Hepatocyte (in vitro differentiated cells): ENCODE results near the gene TMC6. TPM values are rescaled to one million over a fixed set of nuclear protein-coding genes. Genes with fewer than 3 reads are reported as not detected.

Source experiments
- DNase-seq: peaks from one replicate; pipeline ENCODE4 v3.0.0-alpha.2; 2016; ENCODE audit warnings: low spot score
- H2AFZ ChIP-seq: fragments of 200-600 bp; sonication (generic); 2 replicates; pipeline ENCODE4 v1.6.0; 2016; ENCODE audit warnings: antibody characterized with exemption, mild to moderate bottlenecking
- H3K27ac ChIP-seq: fragments of 200-600 bp; sonication (generic); 2 replicates; pipeline ENCODE4 v1.5.1; 2016; ENCODE audit warnings: mild to moderate bottlenecking
- H3K27me3 ChIP-seq: fragments of 200-600 bp; sonication (generic); 2 replicates; pipeline ENCODE4 v1.6.1; 2016
- H3K36me3 ChIP-seq: fragments of 200-600 bp; sonication (generic); replicated peaks from 2 replicates; pipeline ENCODE4 v1.5.1; 2016; ENCODE audit warnings: low read depth; ENCODE audit not compliant: insufficient read depth
- H3K4me1 ChIP-seq: fragments of 200-600 bp; sonication (generic); 2 replicates; pipeline ENCODE4 v1.5.1; 2016; ENCODE audit warnings: mild to moderate bottlenecking, moderate library complexity; ENCODE audit not compliant: insufficient read depth
- H3K4me2 ChIP-seq: fragments of 200-600 bp; sonication (generic); 2 replicates; pipeline ENCODE4 v1.6.0; 2016
- H3K4me3 ChIP-seq: fragments of 200-600 bp; sonication (generic); 2 replicates; pipeline ENCODE4 v1.5.1; 2016; ENCODE audit warnings: mild to moderate bottlenecking
- H3K79me2 ChIP-seq: fragments of 200-600 bp; sonication (generic); 2 replicates; pipeline ENCODE4 v1.6.0; 2017; ENCODE audit warnings: mild to moderate bottlenecking
- H3K9me2 ChIP-seq: fragments of 200-600 bp; sonication (generic); replicated peaks from 2 replicates; pipeline ENCODE4 v1.6.0; 2017; ENCODE audit warnings: mild to moderate bottlenecking; ENCODE audit not compliant: insufficient read depth
- H3K9me3 ChIP-seq: fragments of 200-600 bp; sonication (generic); 2 replicates; pipeline ENCODE4 v1.5.1; 2016; ENCODE audit warnings: low read depth, mild to moderate bottlenecking
- H4K20me1 ChIP-seq: fragments of 200-600 bp; sonication (generic); 2 replicates; pipeline ENCODE4 v1.6.0; 2016; ENCODE audit warnings: mild to moderate bottlenecking; ENCODE audit not compliant: insufficient read depth, poor library complexity, severe bottlenecking
- EZH2 ChIP-seq: fragments of 200-600 bp; sonication (generic); IDR thresholded peaks from 2 replicates; pipeline ENCODE4 v1.6.1; 2016; ENCODE audit warnings: antibody characterized with exemption, mild to moderate bottlenecking, borderline replicate concordance
- EZH2phosphoT487 ChIP-seq: fragments of 200-600 bp; sonication (generic); IDR thresholded peaks from one replicate; pipeline ENCODE4 v1.6.1; 2018; ENCODE audit warnings: antibody characterized with exemption, mild to moderate bottlenecking, low read depth, moderate library complexity; ENCODE audit not compliant: unreplicated experiment, severe bottlenecking
- WGBS: methylation state at CpG from one replicate; pipeline ENCODE4 v1.1.6; 2016; ENCODE audit warnings: low lambda C conversion rate; ENCODE audit errors: missing lambda C conversion rate; 5-methylcytosine and 5-hydroxymethylcytosine counted together
- polyA plus RNA-seq: library from polyadenylated mRNA; unstranded; fragments of >200 nt; fragmentation: Nextera tagmentation; extraction: Ambion mirVana; gene quantifications from 2 replicates; pipeline ENCODE4 v1.2.1, GENCODE V29; 2016
- total RNA-seq: library from RNA; depleted of rRNA; stranded (reverse); fragments of >200 nt; gene quantifications from 2 replicates; pipeline ENCODE4 v1.2.3, GENCODE V29; 2014
- TF ChIP-seq, protein P1 (sequence below): fragments of 200-600 bp; sonication (generic); IDR thresholded peaks from 2 replicates; pipeline ENCODE4 v1.5.1; 2016; ENCODE audit warnings: antibody characterized with exemption, mild to moderate bottlenecking; ENCODE audit not compliant: poor library complexity

The TMC6 gene
- total and polyA plus RNA-seq, 2 experiments from 2014 or later: 26.7 to 57.9 TPM

DNA sequence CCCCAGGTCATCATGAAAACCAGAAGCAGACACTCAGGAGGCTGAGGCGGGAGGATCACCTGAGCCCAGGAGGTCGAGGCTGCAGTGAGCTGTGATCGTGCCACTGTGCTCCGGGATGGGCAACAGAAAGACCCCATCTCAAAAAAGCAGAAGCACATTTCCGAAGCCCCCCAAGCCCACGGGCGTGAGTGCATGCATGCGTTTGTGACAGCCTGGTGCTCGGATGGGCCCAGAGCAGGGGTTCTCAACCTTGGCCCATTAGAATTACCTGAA, 19.1 kb downstream of the TMC6 start:
- 85% methylated on average over 9 of the region's 9 CpGs for WGBS
- H3K4me2 ChIP-seq: no peak overlapping the region

DNA sequence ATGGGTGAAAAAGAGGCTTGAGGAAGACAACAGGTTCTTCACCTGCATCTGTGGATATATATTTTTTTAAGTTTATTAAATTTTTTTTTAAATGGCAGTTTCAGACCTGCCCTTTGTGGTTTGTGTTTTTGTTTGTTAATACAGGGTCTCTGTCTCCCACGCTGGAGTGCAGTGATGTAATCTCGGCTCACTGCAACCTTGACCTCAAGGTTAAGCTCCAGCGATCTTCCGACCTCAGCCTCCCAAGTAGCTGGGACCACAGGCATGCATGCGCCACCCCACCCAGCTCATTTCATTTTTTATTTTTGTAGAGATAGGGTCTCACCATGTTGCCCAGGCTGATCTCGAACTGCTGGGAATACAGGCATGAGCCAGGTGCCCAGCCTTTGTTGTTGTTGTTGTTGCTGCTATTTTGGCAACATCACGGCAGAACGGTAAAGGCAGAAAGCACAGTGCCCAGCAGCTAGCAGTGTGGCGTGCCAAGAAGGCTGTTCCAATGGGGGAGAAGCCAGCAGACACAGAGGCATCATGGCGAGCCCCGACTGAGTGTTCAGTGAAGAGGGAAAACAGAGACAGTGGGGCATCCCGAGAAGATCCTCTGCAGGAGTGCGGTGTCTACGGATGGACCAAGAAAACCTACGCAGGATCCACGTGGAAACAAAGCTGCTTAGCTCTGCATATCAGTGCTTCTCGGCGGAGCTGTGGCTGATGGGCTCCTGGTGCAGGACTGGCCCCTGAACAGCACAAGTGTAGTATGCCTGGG, 19.6 kb downstream of the TMC6 start:
- Histone ChIP-seq H3K4me1 (peaks cover 14% of the 10 kb centered on the region), H3K27ac (no peak overlapping the region), H3K4me2 (no peak overlapping the region), H3K27me3 (no peaks in the 10 kb centered on the region), H3K4me3 (no peak overlapping the region), H2AFZ (no peak overlapping the region), H3K36me3 (no peaks in the 10 kb centered on the region), H3K79me2 (no peaks in the 10 kb centered on the region), H4K20me1 (no peaks in the 10 kb centered on the region), H3K9me3 (no peaks in the 10 kb centered on the region), H3K9me2 (no peaks in the 10 kb centered on the region)
- 88% methylated on average over 18 of the region's 18 CpGs for WGBS
- TF ChIP-seq, protein P1, sequence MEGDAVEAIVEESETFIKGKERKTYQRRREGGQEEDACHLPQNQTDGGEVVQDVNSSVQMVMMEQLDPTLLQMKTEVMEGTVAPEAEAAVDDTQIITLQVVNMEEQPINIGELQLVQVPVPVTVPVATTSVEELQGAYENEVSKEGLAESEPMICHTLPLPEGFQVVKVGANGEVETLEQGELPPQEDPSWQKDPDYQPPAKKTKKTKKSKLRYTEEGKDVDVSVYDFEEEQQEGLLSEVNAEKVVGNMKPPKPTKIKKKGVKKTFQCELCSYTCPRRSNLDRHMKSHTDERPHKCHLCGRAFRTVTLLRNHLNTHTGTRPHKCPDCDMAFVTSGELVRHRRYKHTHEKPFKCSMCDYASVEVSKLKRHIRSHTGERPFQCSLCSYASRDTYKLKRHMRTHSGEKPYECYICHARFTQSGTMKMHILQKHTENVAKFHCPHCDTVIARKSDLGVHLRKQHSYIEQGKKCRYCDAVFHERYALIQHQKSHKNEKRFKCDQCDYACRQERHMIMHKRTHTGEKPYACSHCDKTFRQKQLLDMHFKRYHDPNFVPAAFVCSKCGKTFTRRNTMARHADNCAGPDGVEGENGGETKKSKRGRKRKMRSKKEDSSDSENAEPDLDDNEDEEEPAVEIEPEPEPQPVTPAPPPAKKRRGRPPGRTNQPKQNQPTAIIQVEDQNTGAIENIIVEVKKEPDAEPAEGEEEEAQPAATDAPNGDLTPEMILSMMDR: no peak
- TF ChIP-seq EZH2phosphoT487 (no peak), EZH2 (no peak)
- no peak for DNase-seq

More for the DNA sequence above, 19.1 kb downstream of the TMC6 start:
- Histone ChIP-seq H3K4me1 (peaks cover 14% of the 10 kb centered on the region), H4K20me1 (no peaks in the 10 kb centered on the region), H3K36me3 (no peaks in the 10 kb centered on the region), H2AFZ (no peak overlapping the region), H3K9me3 (no peaks in the 10 kb centered on the region), H3K9me2 (no peaks in the 10 kb centered on the region), H3K79me2 (no peaks in the 10 kb centered on the region), H3K4me3 (no peak overlapping the region), H3K27ac (no peak overlapping the region), H3K27me3 (no peaks in the 10 kb centered on the region)
- DNase-seq: no peak
- TF ChIP-seq, protein P1: no peak
- no peak for TF ChIP-seq EZH2

DNA sequence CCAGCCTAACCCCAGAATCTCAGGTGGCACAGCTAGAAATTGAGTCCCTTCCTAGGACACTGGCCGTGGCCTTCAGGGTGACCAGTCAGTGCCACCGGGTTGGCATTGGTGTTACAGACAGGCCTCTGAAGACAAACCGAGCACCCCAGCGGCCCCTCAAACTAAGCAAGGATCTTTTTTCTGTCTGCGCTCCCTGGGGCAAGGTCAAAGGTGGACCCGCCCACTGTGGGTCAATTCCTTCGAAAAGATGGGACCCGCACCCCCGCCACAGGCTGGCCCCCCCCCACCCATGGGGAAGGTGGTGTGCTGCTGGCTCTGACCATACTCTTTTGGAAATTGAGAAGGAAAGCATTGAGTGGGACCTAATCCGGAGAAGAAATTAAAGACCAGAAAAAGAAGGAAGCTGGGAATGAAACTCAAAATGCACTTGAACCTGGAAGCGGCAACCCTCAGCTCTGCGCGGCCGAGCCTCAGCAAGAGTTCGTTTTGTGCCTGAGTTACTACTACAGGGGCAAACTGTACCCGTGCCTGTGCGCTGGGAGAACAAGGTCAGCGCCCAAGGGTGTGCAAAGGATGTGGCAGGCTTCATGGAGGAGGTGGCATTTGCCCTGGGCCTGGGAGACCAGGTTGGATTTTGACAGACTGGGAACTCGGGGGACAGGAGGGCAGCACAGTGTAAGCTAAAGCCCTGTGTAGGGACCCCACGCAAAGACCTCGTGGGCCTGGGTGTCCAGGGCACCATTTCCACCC, 20.4 kb downstream of the TMC6 start:
- DNase-seq: no peak
- Histone ChIP-seq H3K79me2 (no peaks in the 10 kb centered on the region), H3K4me2 (no peak overlapping the region), H3K27ac (no peak overlapping the region), H2AFZ (no peak overlapping the region), H3K4me3 (no peak overlapping the region), H4K20me1 (no peaks in the 10 kb centered on the region), H3K9me3 (no peaks in the 10 kb centered on the region), H3K9me2 (no peaks in the 10 kb centered on the region), H3K4me1 (peaks cover 14% of the 10 kb centered on the region), H3K36me3 (no peaks in the 10 kb centered on the region), H3K27me3 (no peaks in the 10 kb centered on the region)
- TF ChIP-seq EZH2phosphoT487 (no peak), EZH2 (no peak)
- TF ChIP-seq, protein P1: no peak
- WGBS: 93% methylated on average over 20 of the region's 21 CpGs
